ENCODE measurements around the gene TASOR2. TPM values are rescaled to one million over a fixed set of nuclear protein-coding genes. Genes with fewer than 3 reads are reported as not detected.

Gene TASOR2
- total and polyA plus RNA-seq, 2 of the 4 experiments (the other 2 are of a cell fraction), result 19.4 to 53.6 TPM

- Histone ChIP-seq H4K8ac (ENCODE audit: low read depth in 2 of 2, low read length in 2 of 2) (no peak overlapping the region), H3K79me1 (ENCODE audit: low read depth in 1 of 2, low read length in 2 of 2) (peaks cover 28 to 54% of the 10 kb centered on the region in 2 experiments), H2BK5ac (ENCODE audit: low read depth, low read length, poor library complexity, severe bottlenecking) (no peak overlapping the region), H3K23ac (ENCODE audit: low read depth, low read length) (no peak overlapping the region), H3K9me1 (ENCODE audit: insufficient read depth, low read length) (no peaks in the 10 kb centered on the region), H3K4me2 (ENCODE audit: low read depth, low read length) (no peak overlapping the region), H3K4ac (ENCODE audit: low read depth, low read length) (no peak overlapping the region), H4K5ac (ENCODE audit: low read depth, low read length) (no peak overlapping the region), H3K18ac (ENCODE audit: low read depth, low read length) (no peak overlapping the region), H3K27me3 (ENCODE audit: control insufficient read depth, insufficient read depth, low read length) (no peaks in the 10 kb centered on the region), H3K9me3 (ENCODE audit: control insufficient read depth, insufficient read depth, low read length) (no peaks in the 10 kb centered on the region), H4K91ac (ENCODE audit: insufficient read depth, low read depth, low read length) (no peak overlapping the region), H3K56ac (ENCODE audit: extremely low read depth, insufficient read depth, low read length) (no peak overlapping the region), H2AK9ac (replicated peaks; ENCODE audit: low read depth, low read length, poor library complexity) (no peak overlapping the region), H4K20me1 (ENCODE audit: insufficient read depth, low read length) (peaks cover 26% of the 10 kb centered on the region), H2AK5ac (ENCODE audit: low read depth, low read length) (no peak overlapping the region), H3K4me1 (ENCODE audit: control insufficient read depth, insufficient read depth, low read length) (peaks cover 8% of the 10 kb centered on the region), H3K4me3 (ENCODE audit: insufficient read depth, low read depth, low read length) (no peak overlapping the region), H3K14ac (replicated peaks; ENCODE audit: low read depth, low read length) (no peak overlapping the region), H2BK120ac (ENCODE audit: low read depth, low read length) (no peak overlapping the region), H3K27ac (ENCODE audit: insufficient read depth, low read length) (no peak overlapping the region), H3K36me3 (ENCODE audit: control insufficient read depth, insufficient read depth, low read length) (peaks cover 1% of the 10 kb centered on the region; the same call in 1 of the 2 replicates), H3K9ac (ENCODE audit: low read depth, low read length) (no peak overlapping the region), H2BK20ac (ENCODE audit: low read depth, low read length) (no peak overlapping the region), H2AFZ (replicated peaks; ENCODE audit: low read length, poor library complexity) (no peak overlapping the region), H2BK15ac (ENCODE audit: low read depth, low read length) (no peak overlapping the region)
- DNase-seq (no peak), ATAC-seq (ENCODE audit: low read depth) (no peak)
- TF ChIP-seq, protein P1, sequence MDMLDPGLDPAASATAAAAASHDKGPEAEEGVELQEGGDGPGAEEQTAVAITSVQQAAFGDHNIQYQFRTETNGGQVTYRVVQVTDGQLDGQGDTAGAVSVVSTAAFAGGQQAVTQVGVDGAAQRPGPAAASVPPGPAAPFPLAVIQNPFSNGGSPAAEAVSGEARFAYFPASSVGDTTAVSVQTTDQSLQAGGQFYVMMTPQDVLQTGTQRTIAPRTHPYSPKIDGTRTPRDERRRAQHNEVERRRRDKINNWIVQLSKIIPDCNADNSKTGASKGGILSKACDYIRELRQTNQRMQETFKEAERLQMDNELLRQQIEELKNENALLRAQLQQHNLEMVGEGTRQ (IDR thresholded peaks at IDR 0.05; ENCODE audit: low read depth, low read length), result no peak
- TF ChIP-seq SMC3 (IDR thresholded peaks at IDR 0.05; ENCODE audit: low read depth, low read length) (no peak), MXI1 (IDR thresholded peaks at IDR 0.05; ENCODE audit: borderline replicate concordance, low read depth, low read length) (no peak), CEBPB (IDR thresholded peaks at IDR 0.05; ENCODE audit: low read depth, low read length) (no peak), RFX5 (IDR thresholded peaks at IDR 0.05; ENCODE audit: low read depth, low read length) (no peak), FOS (IDR thresholded peaks at IDR 0.05; ENCODE audit: low read depth, low read length) (no peak), POLR2A (IDR thresholded peaks at IDR 0.05; ENCODE audit: low read depth, low read length) (no peak), MAZ (IDR thresholded peaks at IDR 0.05; ENCODE audit: borderline replicate concordance, low read depth, low read length) (no peak), CHD1 (IDR thresholded peaks at IDR 0.05; ENCODE audit: low read depth, low read length) (no peak), MAFK (IDR thresholded peaks at IDR 0.05; ENCODE audit: low read depth, low read length) (no peak), NFE2L2 (IDR thresholded peaks at IDR 0.05; ENCODE audit: low read depth, low read length) (no peak), RAD21 (IDR thresholded peaks at IDR 0.05; ENCODE audit: low read length) (no peak), RCOR1 (IDR thresholded peaks at IDR 0.05; ENCODE audit: insufficient replicate concordance, low read length) (no peak), BHLHE40 (IDR thresholded peaks at IDR 0.05; ENCODE audit: low read depth, low read length) (no peak)
- TF ChIP-seq, protein P2, sequence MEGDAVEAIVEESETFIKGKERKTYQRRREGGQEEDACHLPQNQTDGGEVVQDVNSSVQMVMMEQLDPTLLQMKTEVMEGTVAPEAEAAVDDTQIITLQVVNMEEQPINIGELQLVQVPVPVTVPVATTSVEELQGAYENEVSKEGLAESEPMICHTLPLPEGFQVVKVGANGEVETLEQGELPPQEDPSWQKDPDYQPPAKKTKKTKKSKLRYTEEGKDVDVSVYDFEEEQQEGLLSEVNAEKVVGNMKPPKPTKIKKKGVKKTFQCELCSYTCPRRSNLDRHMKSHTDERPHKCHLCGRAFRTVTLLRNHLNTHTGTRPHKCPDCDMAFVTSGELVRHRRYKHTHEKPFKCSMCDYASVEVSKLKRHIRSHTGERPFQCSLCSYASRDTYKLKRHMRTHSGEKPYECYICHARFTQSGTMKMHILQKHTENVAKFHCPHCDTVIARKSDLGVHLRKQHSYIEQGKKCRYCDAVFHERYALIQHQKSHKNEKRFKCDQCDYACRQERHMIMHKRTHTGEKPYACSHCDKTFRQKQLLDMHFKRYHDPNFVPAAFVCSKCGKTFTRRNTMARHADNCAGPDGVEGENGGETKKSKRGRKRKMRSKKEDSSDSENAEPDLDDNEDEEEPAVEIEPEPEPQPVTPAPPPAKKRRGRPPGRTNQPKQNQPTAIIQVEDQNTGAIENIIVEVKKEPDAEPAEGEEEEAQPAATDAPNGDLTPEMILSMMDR (conservative IDR thresholded peaks at IDR 0.05; ENCODE audit: low read depth, low read length), result no peak
- TF ChIP-seq, protein P3, sequence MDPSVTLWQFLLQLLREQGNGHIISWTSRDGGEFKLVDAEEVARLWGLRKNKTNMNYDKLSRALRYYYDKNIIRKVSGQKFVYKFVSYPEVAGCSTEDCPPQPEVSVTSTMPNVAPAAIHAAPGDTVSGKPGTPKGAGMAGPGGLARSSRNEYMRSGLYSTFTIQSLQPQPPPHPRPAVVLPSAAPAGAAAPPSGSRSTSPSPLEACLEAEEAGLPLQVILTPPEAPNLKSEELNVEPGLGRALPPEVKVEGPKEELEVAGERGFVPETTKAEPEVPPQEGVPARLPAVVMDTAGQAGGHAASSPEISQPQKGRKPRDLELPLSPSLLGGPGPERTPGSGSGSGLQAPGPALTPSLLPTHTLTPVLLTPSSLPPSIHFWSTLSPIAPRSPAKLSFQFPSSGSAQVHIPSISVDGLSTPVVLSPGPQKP (IDR thresholded peaks at IDR 0.05; ENCODE audit: borderline replicate concordance, low read depth, low read length), result no peak
- CTCF ChIA-PET, result interaction anchor here (0.6 kb wide), 3 partner anchors 62 to 641 kb away, joined by 3 to 7 read pairs (median 3); no protein-coding TSS in a partner anchor
- BruUV-seq (replicated peaks), result no TSS peak
- dilution Hi-C loops (cut with HindIII; ENCODE audit: low sequenced_read_pairs, unreplicated experiment) (no loop called here), in situ Hi-C loops (cut with MboI; ENCODE audit: low sequenced_read_pairs) (no loop called here), intact Hi-C loops (cut with micrococcal nuclease) (no loop called here)
- no CpG with 5 or more reads among the region's 8 CpGs for WGBS, 2 experiments (ENCODE audit: extremely low coverage in 2 of 2, insufficient read length in 1 of 2)
- POLR2A ChIA-PET (ENCODE audit: unreplicated experiment), result no interaction called here
Observed at GRCh38 chr10:5691786-5692185, 7.1 kb downstream of the TASOR2 start.
